ENCODE measurements around the gene CEP295NL.
"Not testable (repeated sequence)": the region's sequence is repeated elsewhere in the genome, so short reads cannot be mapped to it uniquely, and the experiment has no call there.

Gene CEP295NL

GRCh38 chr17:78883533-78884131 is 19.4 kb downstream of the CEP295NL start:
- peak overlapping the region; percentile 39 for H3K4me3 ChIP-seq (ENCODE audit: low read depth, low read length)
- no peak for TF ChIP-seq CTCF (IDR thresholded peaks at IDR 0.05; ENCODE audit: low read depth, low read length)

- no peak for TF ChIP-seq CTCF (IDR thresholded peaks at IDR 0.05; ENCODE audit: low read depth, low read length)
- H3K4me3 ChIP-seq (ENCODE audit: low read depth, low read length) = peak overlapping the region; percentile 39
Observed at GRCh38 chr17:78883089-78883532, 19.9 kb downstream of the CEP295NL start.

- no peak for TF ChIP-seq CTCF (IDR thresholded peaks at IDR 0.05; ENCODE audit: low read depth, low read length)
- H3K4me3 ChIP-seq (ENCODE audit: low read depth, low read length) = no peak overlapping the region
Observed at GRCh38 chr17:78882540-78883088, 20.4 kb downstream of the CEP295NL start.

- peak overlapping the region; percentile 41 for H3K4me3 ChIP-seq (ENCODE audit: low read depth, low read length)
- TF ChIP-seq CTCF (IDR thresholded peaks at IDR 0.05; ENCODE audit: low read depth, low read length) = no peak
Observed at GRCh38 chr17:78879635-78880186, 23.3 kb downstream of the CEP295NL start.

GRCh38 chr17:78878871-78879527 is 24.0 kb downstream of the CEP295NL start:
- no peak for TF ChIP-seq CTCF (IDR thresholded peaks at IDR 0.05; ENCODE audit: low read depth, low read length)
- peak overlapping the region; percentile 41 for H3K4me3 ChIP-seq (ENCODE audit: low read depth, low read length)

GRCh38 chr17:78878261-78878660 is 24.7 kb downstream of the CEP295NL start:
- no peak for TF ChIP-seq CTCF (IDR thresholded peaks at IDR 0.05; ENCODE audit: low read depth, low read length)

GRCh38 chr17:78876954-78877517 is 26.0 kb downstream of the CEP295NL start:
- H3K4me3 ChIP-seq (ENCODE audit: low read depth, low read length) = not testable (repeated sequence)

More at GRCh38 chr17:78878261-78878660, 24.7 kb downstream of the CEP295NL start:
- H3K4me3 ChIP-seq (ENCODE audit: low read depth, low read length) = no peak overlapping the region
